ENCODE measurements around the gene PPM1J.
"Not testable (repeated sequence)": the region's sequence is repeated elsewhere in the genome, so short reads cannot be mapped to it uniquely, and the experiment has no call there.

PPM1J gene

DNA sequence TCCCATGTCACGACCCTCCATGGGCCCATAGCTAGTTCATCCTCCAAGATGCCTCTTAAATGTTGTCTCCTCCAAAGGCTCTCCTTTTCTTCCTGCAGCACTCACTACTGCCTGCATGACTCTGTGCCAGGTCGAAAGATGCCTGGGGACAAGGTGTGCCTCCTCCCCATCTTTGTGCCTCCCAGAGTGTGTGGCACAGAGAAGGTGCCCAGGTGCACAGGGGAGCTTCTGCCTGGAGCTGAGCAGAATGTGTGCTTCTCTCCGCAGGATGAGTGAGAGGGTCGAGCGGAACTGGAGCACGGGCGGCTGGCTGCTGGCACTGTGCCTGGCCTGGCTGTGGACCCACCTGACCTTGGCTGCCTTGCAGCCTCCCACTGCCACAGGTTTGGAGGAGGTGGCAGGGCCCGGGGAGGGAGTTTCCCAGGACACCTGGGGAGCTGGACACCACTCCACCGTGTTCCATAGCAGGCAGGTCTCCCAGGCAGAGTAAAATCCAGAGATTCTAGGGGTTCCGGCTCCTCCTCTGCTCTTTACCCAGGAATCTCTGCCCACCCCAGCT lies 6.9 kb upstream of the PPM1J start:
- no peak for DNase-seq (ENCODE audit: low read depth)

DNA sequence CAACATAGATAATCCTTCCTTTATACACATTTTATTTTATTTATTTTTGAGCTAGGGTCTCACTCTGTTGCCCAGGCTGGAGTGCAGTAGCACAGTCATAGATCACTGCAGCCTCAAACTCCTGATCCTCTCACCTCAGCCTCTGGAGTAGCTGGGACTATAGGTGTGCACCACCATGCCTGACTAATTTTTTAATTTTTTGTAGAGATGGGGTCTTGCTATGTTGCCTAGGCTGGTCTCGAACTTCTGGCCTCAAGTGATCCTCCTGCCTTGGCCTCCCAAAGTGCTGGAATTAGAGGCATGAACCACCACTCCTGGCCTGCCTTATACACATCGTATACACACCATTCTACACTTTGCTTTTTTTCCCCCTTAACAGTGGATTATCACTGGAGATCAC lies 6.2 kb upstream of the PPM1J start:
- not testable (repeated sequence) for DNase-seq (ENCODE audit: low read depth)

DNA sequence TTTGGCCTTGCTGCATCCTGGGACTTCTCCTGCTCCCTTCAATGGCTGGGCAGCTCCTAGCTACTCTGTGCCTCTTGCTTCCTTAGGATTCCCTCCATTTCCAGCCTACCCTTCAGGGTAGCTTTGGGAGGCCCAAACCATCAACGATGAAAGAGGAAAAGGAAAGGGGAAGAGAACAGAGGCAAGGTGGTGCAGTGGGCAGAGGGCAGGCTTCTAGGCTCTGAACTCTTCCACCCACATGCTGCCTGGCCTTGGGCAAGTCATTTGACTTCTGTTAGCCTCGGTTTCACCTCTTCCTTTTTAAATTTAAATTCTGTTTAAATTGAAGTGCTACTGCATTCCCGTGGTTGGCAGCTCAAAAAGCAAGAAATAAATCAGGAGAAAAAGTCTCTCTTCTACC lies 5.7 kb upstream of the PPM1J start:
- DNase-seq (ENCODE audit: low read depth), result no peak

DNA sequence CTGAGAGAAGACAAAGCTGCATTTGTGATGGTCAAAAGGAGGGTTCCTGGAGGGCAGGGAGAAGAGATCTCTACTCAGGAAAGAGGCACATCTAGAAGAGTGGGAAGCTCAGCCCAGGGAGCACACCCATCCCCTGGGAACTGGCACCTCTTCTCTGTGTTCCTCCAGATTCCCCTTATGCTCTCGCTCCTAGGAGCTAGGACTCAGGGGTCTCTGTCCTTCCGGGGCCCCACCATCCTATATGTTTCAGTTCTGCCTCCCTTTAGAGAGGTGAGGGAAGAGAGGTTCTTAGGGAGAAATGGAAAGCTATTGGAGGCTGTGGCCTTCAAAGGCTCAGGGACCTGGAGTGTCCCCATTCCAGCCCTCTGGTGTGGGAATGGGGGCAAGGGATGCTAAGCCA lies 4.6 kb upstream of the PPM1J start:
- DNase-seq (ENCODE audit: low read depth), result no peak

DNA sequence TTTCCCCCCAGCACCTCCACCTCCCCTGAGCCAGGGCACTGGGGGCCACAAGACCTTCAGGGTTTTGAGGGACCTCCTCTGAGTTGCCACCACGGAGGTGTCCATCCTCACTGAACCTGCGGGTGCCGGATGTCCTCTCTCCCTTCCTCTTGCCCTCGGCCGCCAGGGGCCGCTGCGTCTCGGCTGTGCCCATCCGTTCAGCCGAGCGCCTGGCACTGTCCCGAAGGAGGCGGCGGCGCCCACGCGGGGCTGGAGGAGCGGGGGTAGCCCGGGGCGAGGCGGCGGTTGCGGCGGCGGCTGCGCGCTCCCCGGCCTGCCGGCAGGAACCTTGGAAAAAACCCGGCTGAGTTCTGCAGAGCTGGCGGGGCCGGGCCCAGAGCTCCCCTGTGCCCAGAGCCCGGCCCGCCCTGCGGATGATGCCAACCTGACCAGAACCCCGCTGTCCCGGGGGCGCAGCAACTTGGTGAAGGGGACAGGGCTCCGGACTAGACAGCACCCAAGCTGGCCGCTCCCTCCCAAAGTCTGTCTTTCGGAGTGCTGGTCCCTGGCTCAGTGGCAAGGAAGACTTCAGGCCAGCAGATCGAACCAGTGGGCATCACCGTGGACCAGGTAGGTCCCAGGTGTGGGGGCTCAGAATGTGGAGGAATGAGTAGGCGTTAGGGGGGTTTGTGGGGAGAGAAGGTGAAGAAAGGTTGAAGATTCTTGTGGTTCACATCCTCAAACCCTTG lies 3.7 kb upstream of the PPM1J start:
- peak; percentile 34 for DNase-seq (ENCODE audit: low read depth)

DNA sequence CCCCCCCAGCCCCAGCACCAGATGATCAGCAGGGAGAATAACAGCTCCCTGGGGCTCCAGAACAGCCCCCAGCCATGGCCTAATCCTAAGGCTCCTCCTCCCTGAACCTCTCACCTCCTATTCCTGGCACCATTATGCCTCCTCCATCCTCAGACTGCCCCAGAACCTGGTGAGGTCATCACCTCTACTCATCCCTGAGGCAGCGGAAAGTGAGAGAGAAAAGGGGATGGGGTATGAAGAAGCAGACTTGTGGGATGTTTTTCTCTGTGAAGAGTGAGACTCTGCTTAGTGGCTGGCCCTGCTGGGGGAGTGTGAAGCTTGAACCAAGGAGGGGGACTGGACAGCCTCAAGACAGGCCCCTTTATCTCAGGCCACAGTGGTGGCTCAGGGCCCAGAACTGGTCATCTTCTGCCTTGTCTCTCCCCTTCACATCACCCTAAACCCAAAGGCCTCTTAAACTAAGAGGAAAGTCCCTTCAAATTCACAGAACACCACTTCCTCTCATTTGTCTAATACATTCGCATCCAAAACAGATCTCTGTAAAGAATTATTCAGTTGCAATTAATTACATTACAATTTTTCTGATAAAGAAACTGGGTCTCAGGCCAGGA lies 2.2 kb upstream of the PPM1J start:
- no peak for DNase-seq (ENCODE audit: low read depth)

DNA sequence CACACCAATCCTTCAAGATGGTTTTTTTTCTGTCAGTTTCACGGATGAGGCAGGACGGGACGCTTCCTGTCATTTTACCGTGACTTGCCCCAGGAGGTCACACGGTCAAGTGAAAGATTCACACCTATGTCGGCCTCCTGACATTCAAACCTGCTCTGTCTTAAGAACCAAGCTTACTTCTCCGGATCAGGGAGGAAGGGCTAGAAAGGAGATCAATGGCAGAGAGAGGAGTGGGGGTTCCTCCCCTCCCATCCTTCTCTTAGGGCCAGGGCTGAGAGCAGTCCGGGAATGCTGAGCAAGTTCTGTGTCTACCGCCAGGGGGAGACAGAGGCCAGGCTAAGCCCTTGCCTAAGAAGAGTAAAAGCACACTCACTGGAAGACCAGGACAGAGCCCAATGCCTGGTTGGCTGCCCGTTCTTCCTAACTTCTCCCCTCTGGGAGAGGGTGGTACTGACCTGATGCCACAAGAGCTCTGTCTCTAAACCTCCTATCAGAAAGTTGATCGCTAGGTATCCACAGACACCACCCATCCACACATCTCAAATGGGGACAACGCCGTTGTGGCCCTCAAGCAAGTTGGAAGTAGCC lies 1.1 kb upstream of the PPM1J start:
- DNase-seq (ENCODE audit: low read depth), result peak; percentile 86

DNA sequence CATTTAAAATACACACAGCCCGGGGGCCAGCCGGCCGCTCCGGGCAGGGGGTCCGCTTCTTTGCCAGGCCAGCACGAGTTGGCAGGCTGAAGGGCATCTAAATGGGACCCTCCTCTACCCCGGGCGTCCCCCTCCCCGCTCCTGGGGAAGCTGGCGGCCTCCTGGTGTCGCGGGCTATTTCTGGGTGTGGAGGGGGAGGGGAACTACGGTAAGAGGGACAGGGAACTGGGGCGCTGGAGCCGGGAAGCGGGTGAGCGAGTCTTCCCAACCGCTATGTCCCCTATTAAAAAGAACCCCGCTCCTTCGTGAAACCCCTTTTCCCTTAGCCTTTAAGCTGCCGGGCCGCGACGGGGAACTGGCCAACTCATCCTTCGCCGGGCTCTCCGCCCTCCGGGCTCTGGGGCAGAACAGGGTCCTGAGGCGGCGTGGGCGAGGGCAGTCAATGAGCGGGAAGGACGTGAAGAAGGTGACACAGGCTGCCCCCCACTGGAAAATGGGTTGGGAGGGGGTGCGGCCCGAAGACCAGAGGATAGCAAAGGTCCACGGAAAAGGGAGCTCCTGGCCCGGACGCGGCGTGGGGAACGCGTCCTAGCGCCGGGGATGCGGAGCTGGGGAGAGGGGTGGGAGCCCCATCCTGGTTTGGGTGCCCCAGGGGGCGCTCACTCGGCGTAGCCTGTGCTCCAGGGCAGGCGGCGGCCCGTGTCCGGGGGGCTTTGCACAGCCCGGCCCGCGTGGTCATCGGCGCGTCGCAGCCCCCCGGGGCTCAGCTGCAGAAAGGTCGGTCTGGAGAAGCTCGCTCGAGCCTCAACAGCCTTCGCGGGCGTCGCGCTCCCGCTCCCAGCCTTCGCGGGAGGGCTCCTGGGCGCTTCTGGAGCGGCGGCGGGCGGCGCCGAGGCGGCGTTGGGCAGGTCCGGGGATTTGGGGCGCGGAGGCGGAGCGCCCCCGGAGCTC lies 544 bp downstream of the PPM1J start:
- peak; percentile 14 for DNase-seq (ENCODE audit: low read depth)

DNA sequence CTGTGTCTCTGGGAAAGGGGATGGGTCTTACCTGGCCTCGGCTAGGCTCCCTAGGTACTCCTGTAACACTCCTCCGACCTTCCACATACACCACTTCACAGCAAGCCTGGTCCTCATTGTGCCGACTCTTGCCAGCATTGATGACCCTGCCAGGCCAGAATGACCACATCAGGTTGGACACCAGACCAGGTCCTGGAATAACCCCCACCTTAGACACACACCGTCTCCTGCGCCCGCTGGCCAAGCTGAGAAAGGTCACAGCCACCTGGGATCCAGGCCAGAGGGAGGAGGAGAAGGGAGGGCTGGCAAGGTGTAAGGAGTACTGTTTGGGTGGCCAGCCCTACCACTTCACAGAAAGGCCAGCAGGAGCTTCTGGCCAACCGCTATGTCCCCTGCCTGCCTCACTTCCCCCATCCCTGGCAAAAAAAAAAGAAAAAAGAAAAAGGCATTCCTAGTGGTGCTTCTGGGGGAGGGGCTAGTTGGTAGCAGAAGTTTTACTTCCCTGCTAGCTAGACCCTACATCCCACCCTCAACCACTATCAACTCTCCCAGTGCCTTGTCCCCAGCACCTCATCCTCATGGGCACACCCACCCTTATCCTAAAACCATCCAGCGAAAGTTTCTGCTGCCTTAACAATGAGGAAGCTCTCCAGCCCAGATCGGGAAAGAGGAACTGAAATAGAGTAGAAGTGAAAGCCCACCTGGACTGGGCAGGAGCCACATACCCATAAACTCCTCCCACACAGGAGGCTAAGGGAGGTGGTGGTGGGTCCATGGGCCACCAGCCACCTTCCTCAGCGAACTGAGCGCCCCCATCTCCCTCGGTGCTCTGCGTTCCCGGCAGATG lies 1.4 kb downstream of the PPM1J start:
- no peak for DNase-seq (ENCODE audit: low read depth)

DNA sequence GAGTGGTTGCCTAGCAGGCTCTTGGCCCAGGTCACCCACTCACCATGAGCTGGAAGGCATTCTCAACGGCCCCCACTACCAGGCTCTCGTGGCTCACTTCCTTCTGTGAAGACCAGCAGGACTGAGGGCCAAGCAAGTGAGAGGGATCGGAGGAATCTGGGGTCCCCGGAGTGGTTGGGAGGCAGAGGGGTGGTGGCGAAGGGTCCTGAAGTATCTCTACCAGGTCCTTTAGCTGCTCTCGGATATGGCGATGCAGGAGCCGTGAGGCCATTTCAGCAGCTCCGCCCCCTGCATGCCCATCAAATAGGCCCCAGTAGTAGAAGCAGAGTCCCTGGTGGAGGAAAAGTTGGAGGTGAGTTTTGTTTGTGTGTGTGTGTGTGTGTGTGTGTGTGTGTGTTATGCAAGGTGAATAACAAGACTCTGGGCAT lies 2.4 kb downstream of the PPM1J start:
- no peak for DNase-seq (ENCODE audit: low read depth)

DNA sequence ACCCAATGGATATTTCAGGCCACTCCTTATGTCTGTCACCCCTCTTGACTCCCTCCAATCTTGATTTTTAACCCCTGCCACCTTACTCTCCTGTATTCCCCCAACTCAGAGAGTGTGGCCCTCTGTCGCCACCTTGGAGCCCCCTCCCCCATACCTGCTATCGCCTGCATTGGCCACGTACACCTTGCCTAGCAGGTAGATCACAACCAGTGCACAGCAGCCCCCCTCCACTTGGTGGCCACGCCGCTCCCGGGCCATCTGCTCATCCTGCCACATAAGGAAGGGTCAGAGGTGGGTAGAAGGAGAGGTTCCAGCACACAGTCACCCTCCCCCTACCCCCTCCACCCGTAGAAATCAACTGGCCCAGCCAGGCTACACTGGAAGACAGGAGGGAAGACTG lies 2.9 kb downstream of the PPM1J start:
- no peak for DNase-seq (ENCODE audit: low read depth)

DNA sequence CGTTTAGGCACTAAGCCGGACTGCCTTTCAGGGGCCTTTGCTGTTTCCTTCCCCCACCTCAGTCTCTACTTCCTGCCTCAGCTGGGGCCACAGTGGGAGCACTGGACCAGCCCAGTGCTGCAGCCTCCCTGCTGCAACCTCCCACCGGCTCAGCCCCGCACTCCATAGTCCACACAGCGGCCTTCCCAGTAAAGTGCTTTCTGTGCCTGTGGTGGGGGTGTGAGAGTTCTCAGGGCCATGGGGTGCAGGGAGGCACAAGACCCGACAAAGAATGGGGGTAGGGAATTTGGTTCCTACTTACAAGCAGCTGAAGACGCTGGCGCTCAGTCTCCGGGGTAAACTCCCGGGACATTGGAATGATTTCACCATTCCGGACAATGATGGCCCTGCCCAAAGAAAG lies 3.5 kb downstream of the PPM1J start:
- no peak for DNase-seq (ENCODE audit: low read depth)

DNA sequence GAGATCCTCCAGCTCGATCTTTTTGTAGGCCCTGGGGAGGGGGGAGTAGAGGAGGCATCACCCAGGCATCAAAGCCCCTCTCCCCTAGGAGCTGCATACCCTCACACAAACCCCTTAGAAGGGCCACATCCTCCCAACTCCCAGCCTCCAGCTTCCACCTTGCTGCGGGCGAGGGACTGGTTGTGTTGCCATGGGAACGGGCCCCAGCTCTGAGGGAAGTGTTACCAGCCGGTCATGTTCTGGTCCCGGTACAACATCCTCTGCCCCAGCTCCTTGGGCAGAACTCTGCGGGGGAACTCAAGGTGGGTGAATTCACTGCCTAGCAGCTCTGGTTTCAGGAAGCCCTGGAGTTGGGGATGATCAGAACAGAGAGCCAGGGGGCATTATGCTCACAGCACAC lies 4.1 kb downstream of the PPM1J start:
- DNase-seq (ENCODE audit: low read depth), result no peak

DNA sequence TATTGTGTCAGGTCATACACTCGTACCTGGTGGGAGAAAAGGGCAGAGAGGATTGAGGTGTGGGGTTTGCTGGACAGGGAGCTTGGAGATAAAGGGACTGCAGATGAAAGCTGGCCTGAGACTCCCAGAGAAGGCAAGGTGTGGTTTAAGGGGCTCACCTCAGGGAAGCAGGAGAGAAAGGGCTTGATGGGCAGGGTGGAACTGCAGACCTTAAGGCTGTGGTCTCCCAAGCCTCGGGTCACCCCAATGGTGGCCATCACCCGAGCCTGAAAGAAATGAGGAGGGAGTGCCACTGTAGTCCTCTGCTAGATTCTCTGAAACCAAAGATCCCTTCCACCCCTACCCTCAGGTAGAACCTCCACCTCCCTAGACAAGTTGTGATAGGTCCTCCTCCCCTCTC lies 4.5 kb downstream of the PPM1J start:
- DNase-seq (ENCODE audit: low read depth), result no peak

DNA sequence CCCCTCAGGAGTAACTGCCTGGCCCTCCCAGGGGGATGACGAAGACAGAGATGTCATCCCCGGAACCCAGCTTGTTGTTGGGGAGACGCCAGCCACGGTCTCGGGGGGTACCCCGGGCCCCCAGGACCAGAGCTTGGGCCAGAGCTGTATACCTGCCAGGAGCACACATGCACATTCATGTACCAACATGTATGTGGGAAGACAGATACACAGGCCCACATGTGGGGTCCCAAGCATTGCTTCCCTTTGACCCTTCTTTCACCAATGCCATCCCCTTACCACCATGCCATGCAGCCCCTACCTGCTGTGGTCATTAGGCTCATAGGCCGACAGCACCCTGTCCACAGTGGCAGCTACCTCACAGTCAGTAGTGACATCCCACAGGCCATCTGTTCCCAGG lies 5.0 kb downstream of the PPM1J start:
- DNase-seq (ENCODE audit: low read depth), result no peak

DNA sequence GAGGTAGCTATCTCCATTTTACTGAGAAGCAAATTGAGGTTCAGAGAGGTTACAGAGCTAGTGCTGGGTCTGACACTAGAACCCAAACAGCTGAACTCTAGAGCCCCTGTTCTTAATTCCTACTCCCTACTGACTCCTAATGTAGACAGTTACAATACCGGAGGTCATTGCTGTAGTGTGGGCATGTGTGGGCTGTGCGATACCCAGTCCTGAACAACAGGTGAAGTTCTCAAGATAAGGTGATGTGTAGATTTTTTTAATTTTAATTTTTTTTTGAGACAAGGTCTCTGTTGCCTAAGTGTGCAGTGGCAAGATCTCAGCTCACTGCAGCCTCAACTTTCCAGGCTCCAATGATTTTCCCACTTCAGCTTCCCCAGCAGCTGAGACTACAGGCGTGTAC lies 6.6 kb downstream of the PPM1J start:
- DNase-seq (ENCODE audit: low read depth), result no peak

DNA sequence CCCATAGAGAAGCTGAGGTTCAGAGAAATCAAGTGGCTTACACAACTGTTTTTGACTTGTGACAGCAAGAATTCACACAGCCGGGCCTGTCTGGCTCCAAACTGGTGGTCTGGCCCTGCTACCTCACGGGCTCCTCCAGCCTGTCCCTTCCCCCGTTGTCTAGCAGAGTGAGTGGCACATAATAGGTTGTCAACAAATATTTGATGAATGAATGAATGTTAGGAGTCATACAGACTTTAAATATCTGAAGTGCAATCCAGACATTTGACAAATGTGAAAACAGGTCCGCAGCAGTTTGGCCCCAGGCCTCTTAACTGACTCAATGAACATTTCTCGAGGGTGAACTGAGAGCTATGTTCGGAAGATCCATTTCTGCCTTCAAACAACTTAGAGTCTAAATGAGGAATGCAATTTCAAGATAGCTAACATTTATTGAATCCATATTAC lies 7.1 kb downstream of the PPM1J start:
- no peak for DNase-seq (ENCODE audit: low read depth)

DNA sequence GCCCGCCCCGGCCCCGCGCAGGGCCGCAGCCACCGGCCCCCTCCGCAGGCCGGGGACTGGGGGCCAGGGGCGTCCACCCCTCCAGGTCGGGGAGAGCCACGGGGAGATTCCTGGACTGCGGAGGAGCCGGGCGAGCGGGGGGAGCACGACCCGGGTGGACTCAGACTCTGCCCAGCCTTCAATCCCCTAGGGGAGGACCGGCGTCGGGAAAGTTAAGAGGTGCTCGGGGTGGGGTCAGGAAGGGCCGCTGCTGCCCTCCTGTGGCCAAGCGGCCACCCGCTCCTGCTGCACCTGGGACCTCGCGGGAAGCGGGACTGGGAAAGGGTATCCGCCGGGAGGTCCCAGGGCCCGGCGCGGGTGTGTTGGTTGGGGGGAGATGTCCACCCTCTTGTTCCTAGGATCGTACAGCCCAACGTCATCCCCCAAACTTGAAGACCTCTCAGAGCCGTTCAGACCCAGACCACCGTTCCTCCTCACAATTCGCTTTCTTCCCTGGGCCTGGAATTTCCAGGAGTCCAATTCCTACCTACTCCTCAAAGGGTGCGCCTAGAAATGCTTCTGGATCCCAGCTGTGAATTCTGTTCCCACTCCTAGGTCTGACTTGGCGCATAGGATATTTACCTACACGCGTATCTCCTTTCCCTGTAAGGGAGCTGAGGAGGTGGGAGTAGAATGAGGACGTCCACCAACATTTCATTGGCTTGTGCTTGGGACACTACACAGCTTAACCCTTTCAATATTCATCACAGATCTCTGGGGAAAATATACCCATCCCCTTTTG lies 7.7 kb downstream of the PPM1J start:
- DNase-seq (ENCODE audit: low read depth), result peak; percentile 79

DNA sequence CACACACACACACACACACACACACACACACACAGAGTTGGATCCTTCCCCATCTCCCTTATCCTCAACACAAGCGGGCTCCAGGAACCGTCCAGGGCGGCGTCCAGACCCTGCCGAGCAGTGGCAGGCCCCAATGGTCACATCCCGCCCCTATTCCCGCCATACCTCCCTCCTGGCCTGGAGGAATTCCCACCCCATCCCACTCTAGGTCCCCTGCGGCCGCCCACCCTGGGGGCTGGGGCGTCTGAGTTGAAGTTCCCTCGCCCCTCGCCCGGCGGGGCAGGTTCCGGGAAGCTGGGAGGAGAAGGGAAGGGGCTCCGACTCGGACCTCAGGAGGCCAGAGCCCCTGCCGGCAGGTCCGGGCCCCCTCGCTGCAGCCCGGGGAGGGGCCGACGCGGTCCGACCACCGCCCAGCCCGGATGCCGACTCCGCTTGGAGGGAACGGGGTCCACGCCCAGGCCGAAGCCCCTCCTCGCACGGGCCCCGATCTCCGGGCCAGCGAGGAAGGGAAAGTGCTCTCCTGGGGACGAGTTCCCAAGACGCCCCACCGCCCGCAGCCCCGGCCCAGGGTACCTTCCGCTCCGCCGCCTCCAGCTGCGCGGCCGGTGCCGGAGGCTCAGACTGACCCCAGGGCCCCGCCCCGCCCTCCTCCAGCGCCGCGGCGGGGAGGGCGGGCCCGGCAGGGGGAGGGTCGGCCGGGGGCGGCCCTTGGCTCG lies 8.5 kb downstream of the PPM1J start, which contains the start of gene RHOC:
TSS of gene RHOC (minus strand) at position 623 of the 716 bp plus-strand sequence. CDS start 3,328 bp downstream, outside the sequence.
- DNase-seq (ENCODE audit: low read depth), result no peak
